ENCODE results near the gene PLK3. TPM values are rescaled to one million over a fixed set of nuclear protein-coding genes. Genes with fewer than 3 reads are reported as not detected.
A peak's percentile ranks its signal among the peaks of the same experiment; 100 is the strongest.
"Not testable (repeated sequence)": the region's sequence is repeated elsewhere in the genome, so short reads cannot be mapped to it uniquely, and the experiment has no call there.

PLK3 gene
- total RNA-seq, 2 donors from 2014 or later: 103 to 142 TPM

- TF ChIP-seq, protein P1, sequence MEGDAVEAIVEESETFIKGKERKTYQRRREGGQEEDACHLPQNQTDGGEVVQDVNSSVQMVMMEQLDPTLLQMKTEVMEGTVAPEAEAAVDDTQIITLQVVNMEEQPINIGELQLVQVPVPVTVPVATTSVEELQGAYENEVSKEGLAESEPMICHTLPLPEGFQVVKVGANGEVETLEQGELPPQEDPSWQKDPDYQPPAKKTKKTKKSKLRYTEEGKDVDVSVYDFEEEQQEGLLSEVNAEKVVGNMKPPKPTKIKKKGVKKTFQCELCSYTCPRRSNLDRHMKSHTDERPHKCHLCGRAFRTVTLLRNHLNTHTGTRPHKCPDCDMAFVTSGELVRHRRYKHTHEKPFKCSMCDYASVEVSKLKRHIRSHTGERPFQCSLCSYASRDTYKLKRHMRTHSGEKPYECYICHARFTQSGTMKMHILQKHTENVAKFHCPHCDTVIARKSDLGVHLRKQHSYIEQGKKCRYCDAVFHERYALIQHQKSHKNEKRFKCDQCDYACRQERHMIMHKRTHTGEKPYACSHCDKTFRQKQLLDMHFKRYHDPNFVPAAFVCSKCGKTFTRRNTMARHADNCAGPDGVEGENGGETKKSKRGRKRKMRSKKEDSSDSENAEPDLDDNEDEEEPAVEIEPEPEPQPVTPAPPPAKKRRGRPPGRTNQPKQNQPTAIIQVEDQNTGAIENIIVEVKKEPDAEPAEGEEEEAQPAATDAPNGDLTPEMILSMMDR (IDR thresholded peaks at IDR 0.05): no peak
- Histone ChIP-seq H3K4me3 (no peak overlapping the region), H3K9me3 (no peaks in the 10 kb centered on the region), H3K4me1 (ENCODE audit: control insufficient read depth in 1 of 2, low read depth in 2 of 2) (no peaks in the 10 kb centered on the region), H3K36me3 (no peaks in the 10 kb centered on the region), H3K27ac (peak overlapping the region in 1 of 2 donors; percentile 32), H3K27me3 (replicated peaks; ENCODE audit: insufficient read depth) (no peaks in the 10 kb centered on the region)
- ATAC-seq (ENCODE audit: insufficient number of reproducible peaks, low FRiP score, low read depth) (no peak), DNase-seq (ENCODE audit: low spot score) (no peak)
Observed at GRCh38 chr1:44792736-44793502, 7.3 kb upstream of the PLK3 start.

GRCh38 chr1:44797886-44798285, 2.3 kb upstream of the PLK3 start:
- not testable (repeated sequence) for H3K4me3 ChIP-seq; DNase-seq (ENCODE audit: low spot score); H3K27me3 ChIP-seq (replicated peaks; ENCODE audit: insufficient read depth); H3K36me3 ChIP-seq; H3K9me3 ChIP-seq; ATAC-seq (ENCODE audit: insufficient number of reproducible peaks, low FRiP score, low read depth)
- Histone ChIP-seq H3K27ac (peak overlapping the region; percentile 97 to 99), H3K4me1 (ENCODE audit: control insufficient read depth in 1 of 2, low read depth in 2 of 2) (peaks cover 14 to 18% of the 10 kb centered on the region in 2 donors)

DNA sequence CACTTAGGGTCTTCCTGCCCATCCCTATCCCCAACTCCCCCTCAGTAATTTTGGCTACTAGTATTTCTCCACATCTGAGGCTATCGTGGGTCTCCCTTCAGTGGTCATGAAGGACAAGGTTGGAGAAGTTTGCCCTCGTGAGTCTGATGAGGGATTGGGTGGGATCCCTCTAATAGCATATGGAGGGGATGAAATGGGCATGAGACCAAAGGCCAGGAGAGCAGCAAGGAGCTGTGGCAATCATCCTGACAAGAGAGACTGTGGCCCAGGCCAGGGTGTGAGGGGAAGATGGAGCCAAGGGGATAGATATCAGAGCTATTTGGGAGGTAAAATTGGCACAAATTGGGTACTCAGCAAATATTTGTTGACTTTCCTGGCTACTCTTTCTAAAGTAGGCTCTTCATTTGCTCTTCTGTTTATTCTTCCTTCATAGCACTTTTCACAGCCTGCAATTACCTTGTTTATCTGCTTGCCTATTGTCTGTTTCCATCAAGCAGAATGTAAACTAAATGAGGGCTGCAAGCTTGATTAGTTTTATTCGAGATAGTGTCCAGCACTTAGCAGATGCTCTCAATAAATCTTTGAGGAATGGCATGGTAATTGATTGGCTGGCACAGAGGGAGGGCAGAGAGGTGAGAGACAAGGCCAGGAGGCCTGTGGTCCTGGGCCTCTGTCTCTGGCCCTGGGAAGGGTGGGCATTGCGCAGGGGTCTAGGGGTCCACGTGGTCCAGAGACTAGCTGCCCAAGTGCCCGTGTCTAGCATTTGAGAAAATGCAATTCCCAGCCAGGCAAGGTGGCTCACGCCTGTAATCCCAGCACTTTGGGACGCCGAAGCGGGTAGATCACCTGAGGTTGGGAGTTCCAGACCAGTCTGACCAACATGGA, 1.5 kb upstream of the PLK3 start:
- peaks cover 12% of the 10 kb centered on the region for H3K36me3 ChIP-seq
- no peak for DNase-seq (ENCODE audit: low spot score)
- H3K4me3 ChIP-seq: no peak overlapping the region
- H3K27me3 ChIP-seq (replicated peaks; ENCODE audit: insufficient read depth): no peaks in the 10 kb centered on the region
- H3K27ac ChIP-seq: peak overlapping the region; percentile 97 to 99
- TF ChIP-seq, protein P1 (IDR thresholded peaks at IDR 0.05): no peak
- no peaks in the 10 kb centered on the region for H3K9me3 ChIP-seq
- ATAC-seq (ENCODE audit: insufficient number of reproducible peaks, low FRiP score, low read depth): no peak
- H3K4me1 ChIP-seq (ENCODE audit: control insufficient read depth in 1 of 2, low read depth in 2 of 2): peaks cover 17 to 26% of the 10 kb centered on the region in 2 donors

GRCh38 chr1:44801491-44802305, 1.5 kb downstream of the PLK3 start:
- TF ChIP-seq, protein P1 (IDR thresholded peaks at IDR 0.05): no peak

DNA sequence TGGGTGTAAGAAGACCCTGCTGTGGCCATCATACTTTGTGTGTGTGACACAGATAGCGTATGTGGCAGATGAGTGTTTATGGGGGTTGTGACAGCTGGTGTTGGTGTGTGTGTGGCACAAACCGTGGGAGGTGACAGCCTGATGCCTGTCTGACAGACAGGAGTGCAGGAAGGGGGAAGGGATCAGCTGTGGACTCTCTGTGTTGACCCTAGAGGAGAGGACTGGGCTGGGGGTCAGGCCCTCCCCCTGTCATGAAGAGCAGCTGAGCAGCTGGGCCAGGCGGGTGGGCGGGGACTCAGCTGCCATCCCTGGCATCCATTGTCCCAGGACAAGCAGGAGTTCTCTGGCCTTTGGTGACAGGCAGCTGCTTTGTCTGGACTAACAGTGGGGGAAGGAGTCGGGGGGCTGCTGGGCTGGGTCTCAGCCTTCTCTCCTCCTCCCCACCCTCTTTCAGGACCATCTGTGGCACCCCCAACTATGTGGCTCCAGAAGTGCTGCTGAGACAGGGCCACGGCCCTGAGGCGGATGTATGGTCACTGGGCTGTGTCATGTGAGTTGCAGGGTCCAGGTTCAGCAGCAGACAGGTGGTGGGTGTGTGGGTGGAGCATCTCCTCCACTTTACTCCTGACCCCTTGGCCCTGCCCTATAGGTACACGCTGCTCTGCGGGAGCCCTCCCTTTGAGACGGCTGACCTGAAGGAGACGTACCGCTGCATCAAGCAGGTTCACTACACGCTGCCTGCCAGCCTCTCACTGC, 2.3 kb downstream of the PLK3 start:
- ATAC-seq (ENCODE audit: insufficient number of reproducible peaks, low FRiP score, low read depth): no peak
- Histone ChIP-seq H3K9me3 (no peaks in the 10 kb centered on the region), H3K4me1 (ENCODE audit: control insufficient read depth in 1 of 2, low read depth in 2 of 2) (peaks cover 34 to 64% of the 10 kb centered on the region in 2 donors), H3K36me3 (peaks cover 33% of the 10 kb centered on the region), H3K27me3 (replicated peaks; ENCODE audit: insufficient read depth) (no peaks in the 10 kb centered on the region), H3K27ac (peak overlapping the region; percentile 97 to 99), H3K4me3 (peak overlapping the region; percentile 94)
- DNase-seq (ENCODE audit: low spot score): no peak
- TF ChIP-seq, protein P1 (IDR thresholded peaks at IDR 0.05): no peak

More at GRCh38 chr1:44801491-44802305, 1.5 kb downstream of the PLK3 start:
- Histone ChIP-seq H3K4me3 (peak overlapping the region; percentile 94), H3K4me1 (ENCODE audit: control insufficient read depth in 1 of 2, low read depth in 2 of 2) (peaks cover 30 to 56% of the 10 kb centered on the region in 2 donors), H3K27me3 (replicated peaks; ENCODE audit: insufficient read depth) (no peaks in the 10 kb centered on the region), H3K27ac (peak overlapping the region; percentile 97 to 99), H3K36me3 (peaks cover 33% of the 10 kb centered on the region), H3K9me3 (no peaks in the 10 kb centered on the region)
- no peak for ATAC-seq (ENCODE audit: insufficient number of reproducible peaks, low FRiP score, low read depth)
- DNase-seq (ENCODE audit: low spot score): no peak
